Testis (tissue), 2 donors: ENCODE data around the gene EXTL2.

Experiments used
- CTCF ChIP-seq, 3 experiments: fragments of 450-650 bp in 2 of 3; fragments of 200-600 bp in 1 of 3; sonication (generic) in 1 of 3; IDR thresholded peaks; one replicate each; pipeline ENCODE4 v1.5.1; 2016 to 2019; ENCODE audit warnings: antibody characterized with exemption in 3 of 3, mild to moderate bottlenecking in 2 of 3, moderate library complexity in 1 of 3
- POLR2A ChIP-seq: fragments of 450-650 bp; IDR thresholded peaks from one replicate; pipeline ENCODE4 v1.6.1; 2017; ENCODE audit warnings: antibody characterized with exemption, mild to moderate bottlenecking, moderate library complexity

- TF ChIP-seq CTCF (IDR thresholded peaks at IDR 0.05) (no peak), POLR2A (no peak)
Measured at GRCh38 chr1:100907887-100908286, 13.2 kb upstream of the EXTL2 start.
